ENCODE data around the gene EFHB. TPM values are rescaled to one million over a fixed set of nuclear protein-coding genes. Genes with fewer than 3 reads are reported as not detected.
"Not testable (repeated sequence)": the region's sequence is repeated elsewhere in the genome, so short reads cannot be mapped to it uniquely, and the experiment has no call there.

EFHB gene
- total and polyA plus RNA-seq, 4 donors = 1.4 to 12.5 (median 4.1) TPM

- Histone ChIP-seq H3K9me3 (ENCODE audit: control insufficient read depth in 4 of 4, insufficient read depth in 3 of 4, low read length in 3 of 4) (no peaks in the 10 kb centered on the region), H3K4me1 (ENCODE audit: control insufficient read depth in 5 of 5, insufficient read depth in 5 of 5, low read length in 5 of 5) (no peaks in the 10 kb centered on the region), H3K27ac (ENCODE audit: low read depth in 1 of 2, low read length in 1 of 2) (no peak overlapping the region), H3K9ac (ENCODE audit: insufficient read depth in 1 of 2, low read length in 2 of 2) (no peak overlapping the region), H3K4me3 (no peak overlapping the region), H3K36me3 (ENCODE audit: control insufficient read depth in 4 of 4, insufficient read depth in 4 of 4, low read length in 4 of 4) (no peaks in the 10 kb centered on the region), H3K27me3 (ENCODE audit: control insufficient read depth in 3 of 3, insufficient read depth in 3 of 3, low read length in 2 of 3) (no peaks in the 10 kb centered on the region)
- DNase-seq = peak in 1 of 3 donors; percentile 5
- no peak for TF ChIP-seq CTCF (IDR thresholded peaks at IDR 0.05; ENCODE audit: control extremely low read depth, extremely low read depth)
- ATAC-seq (ENCODE audit: insufficient read depth, low FRiP score) = no peak
- WGBS, 2 donors = 71 to 73% methylated on average over 3 of the region's 3 CpGs
These were observed 56.4 kb downstream of the EFHB start for GRCh38 chr3:19877656-19878055.

GRCh38 chr3:19866751-19867347, 67.2 kb downstream of the EFHB start:
- H3K4me1 ChIP-seq (ENCODE audit: control insufficient read depth in 5 of 5, insufficient read depth in 5 of 5, low read length in 5 of 5) = no peaks in the 10 kb centered on the region
- no peak overlapping the region for H3K4me3 ChIP-seq
- no peak overlapping the region for H3K9ac ChIP-seq (ENCODE audit: insufficient read depth in 1 of 2, low read length in 2 of 2)
- no peaks in the 10 kb centered on the region for H3K9me3 ChIP-seq (ENCODE audit: control insufficient read depth in 4 of 4, insufficient read depth in 3 of 4, low read length in 3 of 4)
- no peak overlapping the region for H3K27ac ChIP-seq (ENCODE audit: low read depth in 1 of 2, low read length in 1 of 2)
- H3K27me3 ChIP-seq (ENCODE audit: control insufficient read depth in 3 of 3, insufficient read depth in 3 of 3, low read length in 2 of 3) = no peaks in the 10 kb centered on the region
- DNase-seq = peak; percentile 64 to 84 (median 77)
- H3K36me3 ChIP-seq (ENCODE audit: control insufficient read depth in 4 of 4, insufficient read depth in 4 of 4, low read length in 4 of 4) = no peaks in the 10 kb centered on the region
- peak; percentile 77 for ATAC-seq (ENCODE audit: insufficient read depth, low FRiP score)
- 11 to 12% methylated on average over 7 of the region's 7 CpGs for WGBS, 2 donors
- TF ChIP-seq CTCF (IDR thresholded peaks at IDR 0.05; ENCODE audit: control extremely low read depth, extremely low read depth) = peak; percentile 55

- DNase-seq; H3K4me1 ChIP-seq (ENCODE audit: control insufficient read depth in 5 of 5, insufficient read depth in 5 of 5, low read length in 5 of 5); ATAC-seq (ENCODE audit: insufficient read depth, low FRiP score); H3K36me3 ChIP-seq (ENCODE audit: control insufficient read depth in 4 of 4, insufficient read depth in 4 of 4, low read length in 4 of 4); H3K9ac ChIP-seq (ENCODE audit: insufficient read depth in 1 of 2, low read length in 2 of 2); H3K27ac ChIP-seq (ENCODE audit: low read depth in 1 of 2, low read length in 1 of 2); H3K27me3 ChIP-seq (ENCODE audit: control insufficient read depth in 3 of 3, insufficient read depth in 3 of 3, low read length in 2 of 3); H3K4me3 ChIP-seq; H3K9me3 ChIP-seq (ENCODE audit: control insufficient read depth in 4 of 4, insufficient read depth in 3 of 4, low read length in 3 of 4): not testable (repeated sequence)
- 74 to 81% methylated on average over 12 to 13 of the region's 13 CpGs for WGBS, 2 donors
These were observed 78.7 kb downstream of the EFHB start for GRCh38 chr3:19855318-19855717.

GRCh38 chr3:19846609-19847008, 87.4 kb downstream of the EFHB start:
- H3K27me3 ChIP-seq (ENCODE audit: control insufficient read depth in 3 of 3, insufficient read depth in 3 of 3, low read length in 2 of 3); ATAC-seq (ENCODE audit: insufficient read depth, low FRiP score); DNase-seq; H3K9ac ChIP-seq (ENCODE audit: insufficient read depth in 1 of 2, low read length in 2 of 2); H3K4me3 ChIP-seq; H3K36me3 ChIP-seq (ENCODE audit: control insufficient read depth in 4 of 4, insufficient read depth in 4 of 4, low read length in 4 of 4); H3K9me3 ChIP-seq (ENCODE audit: control insufficient read depth in 4 of 4, insufficient read depth in 3 of 4, low read length in 3 of 4); H3K27ac ChIP-seq (ENCODE audit: low read depth in 1 of 2, low read length in 1 of 2); H3K4me1 ChIP-seq (ENCODE audit: control insufficient read depth in 5 of 5, insufficient read depth in 5 of 5, low read length in 5 of 5): not testable (repeated sequence)
- 79 to 81% methylated on average over 7 of the region's 7 CpGs for WGBS, 2 donors

Other genes starting within 250 kb of the EFHB start
- gene RAB5A, start 12.9 kb upstream of the EFHB start, total RNA-seq = 10 to 100 TPM; 52.0 to 91.1 TPM
- 10 to 100 TPM; 36.8 to 44.5 TPM for gene RAB5A, start 12.9 kb upstream of the EFHB start, polyA plus RNA-seq
- not detected for gene PP2D1, start 78.0 kb upstream of the EFHB start, total RNA-seq
- not detected for gene PP2D1, start 78.0 kb upstream of the EFHB start, polyA plus RNA-seq
- gene KAT2B, start 106.2 kb upstream of the EFHB start, total RNA-seq = 10 to 100 TPM; 22.5 to 42.6 TPM
- gene KAT2B, start 106.2 kb upstream of the EFHB start, polyA plus RNA-seq = 10 to 100 TPM in 1 of 2 donors, 1 to 10 TPM in 1; 9.3 to 12.0 TPM

Measured in lung (tissue), 12 donors.